ENCODE results near the gene ITGA3.
"Not testable (repeated sequence)": the region's sequence is repeated elsewhere in the genome, so short reads cannot be mapped to it uniquely, and the experiment has no call there.

ITGA3 gene

DNA sequence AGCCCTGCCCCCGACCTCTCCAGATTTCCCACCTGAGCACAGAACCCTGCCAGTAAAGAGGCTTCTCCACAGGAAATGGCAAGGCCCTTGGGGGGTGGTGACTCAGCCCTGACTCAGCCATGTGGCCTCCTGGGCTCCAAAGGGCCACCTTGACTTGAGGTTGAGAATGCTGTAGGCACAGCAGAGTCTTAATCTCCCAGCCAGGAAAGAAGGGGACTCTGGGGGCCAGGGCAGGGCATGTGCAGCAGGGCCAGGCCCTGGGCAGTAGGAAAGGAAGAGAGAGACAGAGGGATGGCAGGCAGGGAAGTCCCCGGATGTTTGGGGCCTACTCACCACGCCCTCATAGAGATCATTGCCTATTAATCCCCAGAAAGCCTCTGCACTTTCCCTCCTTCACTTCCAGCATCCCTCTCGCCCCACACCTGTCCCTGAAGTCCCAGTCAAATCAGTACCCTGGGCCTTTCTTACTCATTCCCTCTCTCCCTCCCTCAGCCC, 4.8 kb upstream of the ITGA3 start:
- in situ Hi-C loops (cut with MboI; ENCODE audit: low sequenced_read_pairs), result no loop called here

DNA sequence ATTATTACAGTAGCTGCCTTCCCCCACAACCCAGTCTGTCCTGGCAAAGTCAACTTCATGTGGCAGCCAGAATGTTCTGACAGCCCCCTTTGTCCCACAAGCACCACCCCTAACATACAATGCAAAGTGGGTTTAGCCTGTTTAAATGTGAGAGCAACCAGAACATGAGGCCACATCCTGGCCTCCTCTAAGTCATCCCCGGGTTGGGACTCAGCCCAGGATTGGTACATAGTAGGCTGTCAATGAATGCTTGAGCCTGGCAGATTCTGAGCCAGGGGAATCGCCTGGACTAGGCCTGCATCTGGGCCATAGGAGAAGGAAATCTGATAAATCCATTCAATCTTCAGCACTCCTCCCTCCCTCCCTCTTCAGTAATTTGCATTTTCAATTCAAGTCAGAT, 4.3 kb upstream of the ITGA3 start:
- in situ Hi-C loops (cut with MboI; ENCODE audit: low sequenced_read_pairs), result no loop called here

DNA sequence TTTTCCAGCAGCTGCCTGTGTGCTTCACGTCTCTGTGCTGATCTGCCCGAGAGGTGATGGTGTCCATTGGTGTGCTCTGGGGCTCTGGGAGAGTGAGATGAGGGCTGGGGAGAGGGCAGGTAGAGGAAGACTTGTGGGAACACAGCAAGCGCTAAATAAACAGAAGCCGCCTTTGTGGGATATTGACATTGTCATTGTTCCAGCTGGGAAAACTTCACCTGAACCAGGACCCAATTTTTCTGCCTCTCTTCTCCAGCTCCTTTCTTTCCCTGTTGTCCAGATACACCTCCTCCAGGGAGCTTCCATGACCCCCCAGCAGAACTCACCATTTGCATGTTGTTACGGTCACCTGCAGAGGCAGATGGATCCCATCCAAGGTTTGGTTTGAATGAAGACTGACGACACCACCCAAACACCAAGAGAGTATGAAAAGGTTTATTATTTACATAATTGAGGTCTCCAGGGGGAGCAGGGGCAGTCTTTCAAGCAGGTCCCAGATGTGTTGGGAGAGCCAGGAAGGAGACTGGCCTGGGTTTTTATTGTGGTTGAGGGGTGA, 3.6 kb upstream of the ITGA3 start:
- in situ Hi-C loops (cut with MboI; ENCODE audit: low sequenced_read_pairs), result no loop called here

DNA sequence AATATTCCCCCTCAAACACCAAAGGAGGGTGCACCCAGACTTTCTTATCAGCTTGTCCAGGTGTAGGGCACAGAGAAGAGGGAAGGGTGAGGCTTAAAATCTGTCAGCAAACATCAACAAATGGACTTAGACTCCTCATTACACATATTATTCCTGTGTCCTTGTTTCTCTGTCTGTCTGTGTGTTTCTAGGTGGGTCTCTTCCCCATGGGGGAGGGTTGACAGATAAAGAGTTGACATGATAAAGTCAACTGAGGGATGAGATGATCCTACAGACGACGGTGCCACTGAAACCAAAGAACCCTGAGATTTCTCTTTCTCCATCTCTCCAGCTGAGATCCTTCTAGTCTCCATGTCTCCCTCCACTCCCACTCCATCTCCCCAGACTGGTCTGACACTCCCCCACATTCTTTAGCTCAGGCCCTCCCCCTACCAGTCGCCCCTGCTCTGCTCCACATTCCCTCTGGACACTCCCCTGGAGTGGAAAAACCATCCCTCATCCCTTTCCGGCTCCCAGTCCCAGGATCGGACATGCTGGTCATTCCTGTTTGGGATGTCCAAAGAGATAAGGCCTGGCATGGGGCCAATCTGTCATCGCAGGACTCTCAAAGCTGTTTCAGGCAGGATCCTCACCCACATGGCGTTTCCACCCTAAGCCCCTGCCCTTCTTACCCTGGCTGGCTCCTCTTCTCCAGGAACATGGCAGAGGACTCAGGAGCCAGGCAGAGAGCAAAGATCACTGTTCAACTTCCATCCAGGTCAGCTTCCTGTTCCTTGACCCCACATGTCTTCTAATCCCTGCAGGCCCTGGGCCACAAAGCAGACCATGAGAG, 2.9 kb upstream of the ITGA3 start:
- in situ Hi-C loops (cut with MboI; ENCODE audit: low sequenced_read_pairs), result no loop called here

DNA sequence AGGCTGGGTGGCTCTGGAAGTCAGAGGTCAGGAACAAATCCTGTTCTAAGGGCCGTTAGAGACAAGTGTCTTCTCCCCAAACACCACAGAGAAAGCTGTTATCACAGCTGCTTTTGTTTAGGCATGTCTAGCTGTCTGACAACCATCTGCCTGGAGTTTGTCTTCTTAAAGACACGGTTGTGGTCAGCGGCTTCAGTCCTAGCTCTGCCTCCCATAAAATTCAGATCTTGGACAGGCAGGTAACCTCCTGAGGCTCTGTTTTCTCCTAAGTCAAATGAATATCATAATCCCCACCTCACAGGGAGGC, 2.3 kb upstream of the ITGA3 start:
- in situ Hi-C loops (cut with MboI; ENCODE audit: low sequenced_read_pairs), result no loop called here

DNA sequence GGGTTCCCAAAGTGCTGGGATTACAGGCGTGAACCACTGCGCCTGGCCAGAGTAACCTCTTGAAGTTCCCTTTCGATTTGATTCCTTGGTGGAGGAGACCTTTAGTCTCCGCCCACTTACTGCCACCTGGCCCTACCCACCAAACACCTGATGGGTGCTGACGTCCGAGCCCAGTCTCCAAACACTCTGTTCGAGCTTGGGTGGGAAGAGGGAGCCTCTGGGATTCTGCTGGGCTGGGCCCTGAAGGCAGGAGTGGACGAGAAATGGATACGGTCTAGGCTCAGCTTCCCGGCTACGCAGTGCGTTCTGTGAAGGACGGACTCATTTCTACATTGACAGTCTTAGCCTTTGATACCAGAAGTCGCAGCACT, 870 bp upstream of the ITGA3 start:
- in situ Hi-C loops (cut with MboI; ENCODE audit: low sequenced_read_pairs), result no loop called here

DNA sequence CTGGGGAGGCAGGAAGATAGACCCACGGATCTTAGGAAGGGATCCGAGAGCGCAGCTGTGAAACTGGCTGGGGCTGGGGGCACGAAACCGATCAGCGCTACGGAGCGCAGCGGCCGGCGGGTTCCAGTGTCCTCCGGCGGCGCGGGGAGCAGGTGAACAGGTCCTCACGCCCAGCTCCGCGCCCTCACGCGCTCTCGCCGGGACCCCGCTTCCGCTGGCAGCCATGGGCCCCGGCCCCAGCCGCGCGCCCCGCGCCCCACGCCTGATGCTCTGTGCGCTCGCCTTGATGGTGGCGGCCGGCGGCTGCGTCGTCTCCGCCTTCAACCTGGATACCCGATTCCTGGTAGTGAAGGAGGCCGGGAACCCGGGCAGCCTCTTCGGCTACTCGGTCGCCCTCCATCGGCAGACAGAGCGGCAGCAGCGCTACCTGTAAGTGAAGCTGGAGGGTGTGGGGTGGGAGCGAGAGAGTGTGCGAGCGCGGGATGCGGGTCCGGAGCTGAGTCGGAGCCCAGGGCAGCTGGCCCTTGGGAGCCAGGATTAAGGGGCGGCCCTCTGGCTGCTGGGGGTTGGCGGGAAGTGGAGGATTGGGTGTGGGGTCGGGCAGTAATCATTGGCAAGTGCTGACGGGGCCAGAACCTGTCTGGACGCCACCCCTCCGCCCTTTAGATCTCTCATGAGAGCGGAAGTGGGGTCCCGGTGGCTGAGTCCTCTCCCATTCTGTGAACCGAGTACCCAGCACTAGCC, 479 bp downstream of the ITGA3 start:
- in situ Hi-C loops (cut with MboI; ENCODE audit: low sequenced_read_pairs), result no loop called here

DNA sequence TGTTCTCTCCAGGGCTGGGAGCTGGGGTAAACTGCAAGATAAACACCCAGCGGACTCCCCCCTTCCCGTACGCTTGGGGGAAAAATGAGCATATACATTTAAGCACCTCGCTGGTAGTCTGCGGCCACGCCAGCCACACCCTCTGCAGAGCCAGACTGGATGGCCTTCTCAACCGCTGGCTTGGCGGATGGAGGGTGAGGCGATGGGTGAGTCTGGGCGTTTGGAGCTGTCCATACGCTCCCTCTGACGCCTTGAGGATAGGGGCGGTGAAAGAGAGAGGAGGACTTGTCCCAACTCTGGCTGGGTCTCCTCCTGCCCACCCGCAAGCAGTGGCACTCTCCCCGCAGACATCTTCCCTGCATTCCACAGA, 1.0 kb downstream of the ITGA3 start:
- in situ Hi-C loops (cut with MboI; ENCODE audit: low sequenced_read_pairs), result no loop called here

DNA sequence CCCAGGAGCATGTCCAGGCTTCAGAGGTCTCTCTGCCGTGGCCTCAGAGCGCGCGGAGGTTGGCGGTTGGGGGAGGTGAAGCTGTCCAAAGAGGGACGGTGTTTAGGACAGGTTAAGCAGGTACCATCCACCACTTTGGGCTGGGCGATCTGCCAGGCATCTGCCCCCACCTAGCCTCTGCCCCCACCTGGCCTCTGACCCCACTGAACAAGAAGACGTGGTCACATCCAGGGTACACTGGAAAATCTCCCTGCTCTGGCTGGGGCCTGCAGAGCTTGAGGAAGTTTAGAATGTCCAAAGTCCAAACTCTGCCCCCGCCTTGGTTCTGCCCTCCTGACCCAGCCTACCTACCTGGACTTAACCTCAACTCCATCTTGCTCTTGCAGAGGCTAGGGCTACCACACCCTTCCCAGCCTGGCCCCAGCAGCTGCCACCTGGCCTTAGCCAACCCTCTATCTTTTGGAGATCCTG, 1.6 kb downstream of the ITGA3 start:
- in situ Hi-C loops (cut with MboI; ENCODE audit: low sequenced_read_pairs), result no loop called here

DNA sequence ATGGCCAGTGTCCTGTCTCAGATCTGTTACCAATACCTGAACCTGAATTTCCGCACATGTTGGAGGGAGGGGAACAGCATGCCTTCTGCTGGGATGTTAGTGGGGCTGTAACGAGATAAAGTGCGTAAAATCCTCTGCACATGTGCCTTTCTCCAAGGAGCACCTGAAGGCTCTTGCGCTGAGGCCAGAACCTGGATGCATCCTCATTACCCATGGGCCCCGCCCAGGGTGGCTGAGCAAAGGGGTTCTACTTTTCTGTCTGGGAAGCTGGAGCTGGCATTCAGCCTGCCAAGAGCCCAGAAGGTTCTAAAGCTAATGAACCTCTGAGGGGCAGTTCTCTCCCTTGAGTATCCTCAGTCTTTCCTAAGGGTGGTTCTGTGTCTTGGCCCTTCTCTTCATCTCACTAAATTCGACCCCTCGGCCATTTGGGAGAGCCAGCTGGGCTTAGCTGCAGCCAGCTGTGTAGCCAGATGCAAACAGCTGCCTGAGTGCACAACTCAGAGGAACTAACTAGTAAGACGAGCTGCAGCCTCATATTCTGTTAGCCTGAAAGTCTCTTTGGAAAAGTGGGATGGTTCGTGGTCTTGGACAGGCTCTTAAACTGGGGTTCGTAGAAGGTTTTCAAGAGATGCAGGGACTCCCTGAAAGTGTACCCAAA, 2.5 kb downstream of the ITGA3 start:
- in situ Hi-C loops (cut with MboI; ENCODE audit: low sequenced_read_pairs), result no loop called here

DNA sequence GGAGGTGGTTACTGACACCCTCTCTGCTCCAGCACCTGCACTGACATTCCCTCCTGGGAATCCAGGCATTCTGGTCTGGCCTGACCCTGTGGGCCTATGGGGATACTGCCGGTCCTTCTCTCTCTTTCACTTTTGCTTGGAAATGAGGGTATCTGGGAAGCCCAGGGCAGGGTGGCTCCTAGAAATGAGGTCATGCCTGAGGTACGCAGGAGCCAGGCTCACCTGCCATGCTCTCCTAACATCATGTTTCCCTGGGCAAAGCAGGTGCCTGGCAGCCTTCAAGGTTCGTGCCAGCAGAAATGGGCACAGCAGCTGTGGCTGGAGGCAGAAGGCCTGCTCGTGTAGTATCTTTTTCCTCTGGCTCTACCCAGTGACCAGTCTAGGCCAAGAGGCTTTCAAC, 3.3 kb downstream of the ITGA3 start:
- in situ Hi-C loops (cut with MboI; ENCODE audit: low sequenced_read_pairs), result no loop called here

DNA sequence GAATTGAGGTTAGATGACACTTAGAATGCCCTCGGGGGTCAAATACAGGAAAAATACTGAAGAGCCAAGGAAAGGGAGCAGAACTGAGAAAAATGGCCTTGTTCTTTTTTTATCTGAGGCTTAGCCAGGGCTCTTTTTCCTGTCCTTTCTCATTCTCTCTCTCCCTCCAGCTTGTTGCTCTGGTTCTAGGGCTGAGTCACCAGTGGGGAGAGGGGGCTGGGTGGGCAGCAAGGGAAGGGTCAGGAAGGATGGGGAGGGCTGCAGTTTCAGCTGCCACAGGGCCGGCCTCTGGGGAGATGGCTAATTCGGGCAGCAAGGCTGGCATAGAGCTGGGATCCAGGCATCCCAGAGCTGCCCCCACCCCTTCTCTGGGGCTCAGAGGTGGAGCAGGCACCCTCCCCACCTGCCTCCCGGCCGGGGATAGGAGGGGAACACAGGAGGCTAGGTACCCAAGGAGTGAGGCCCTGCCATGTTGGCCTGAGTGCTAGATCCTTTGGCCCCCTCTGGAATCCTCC, 3.9 kb downstream of the ITGA3 start:
- in situ Hi-C loops (cut with MboI; ENCODE audit: low sequenced_read_pairs), result no loop called here

DNA sequence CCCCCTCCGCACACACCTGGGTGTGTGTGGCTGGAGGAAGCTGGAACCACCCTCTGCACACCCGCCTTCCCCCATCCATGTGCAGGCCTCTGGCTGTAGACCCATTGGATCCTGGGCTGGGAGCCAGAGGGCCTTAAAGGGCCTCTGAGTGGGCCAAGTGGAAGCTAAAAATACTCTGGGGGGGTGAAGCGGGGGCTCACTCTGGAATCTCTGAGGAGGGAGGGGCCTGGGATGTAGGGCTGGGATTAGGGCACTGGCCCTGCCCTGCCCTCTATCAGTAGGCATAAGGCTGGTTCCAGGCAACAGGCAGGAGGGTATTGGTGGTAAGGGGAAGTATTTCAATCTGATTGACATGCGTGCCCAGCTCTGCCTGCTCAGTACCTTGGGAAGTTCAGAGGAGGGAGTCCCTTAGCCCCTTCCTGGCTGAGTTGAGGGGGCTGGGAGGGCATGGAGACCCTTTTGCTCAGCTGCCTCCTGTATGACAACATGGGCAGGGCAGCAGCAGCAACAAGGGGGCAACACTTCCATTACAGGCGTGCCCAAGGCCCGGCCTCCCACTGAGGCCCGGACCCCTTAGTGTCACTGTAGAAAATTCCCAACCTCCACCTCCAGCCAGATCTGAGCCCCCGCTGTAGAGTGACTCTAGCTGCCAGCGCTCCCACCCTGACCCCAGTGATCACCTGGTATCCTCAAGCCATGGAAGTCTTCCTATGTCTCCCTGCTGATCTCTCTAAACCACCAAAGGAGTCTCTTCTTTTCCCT, 5.2 kb downstream of the ITGA3 start:
- in situ Hi-C loops (cut with MboI; ENCODE audit: low sequenced_read_pairs), result no loop called here

DNA sequence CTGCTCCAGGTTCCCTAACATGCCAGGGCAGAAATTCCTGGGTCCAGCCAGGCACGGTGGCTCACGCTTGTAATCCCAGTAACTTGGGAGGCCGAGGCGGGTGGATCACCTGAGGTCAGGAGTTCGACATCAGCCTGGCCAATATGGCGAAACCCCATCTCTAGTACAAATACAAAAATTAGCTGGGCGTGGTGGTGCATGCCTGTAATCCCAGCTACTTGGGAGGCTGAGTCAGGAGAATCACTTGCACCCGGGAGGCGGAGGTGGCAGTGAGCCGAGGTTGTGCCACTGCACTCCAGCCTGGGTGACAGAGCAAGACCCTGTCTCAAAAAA, 5.8 kb downstream of the ITGA3 start:
- in situ Hi-C loops (cut with MboI; ENCODE audit: low sequenced_read_pairs), result not testable (repeated sequence)

DNA sequence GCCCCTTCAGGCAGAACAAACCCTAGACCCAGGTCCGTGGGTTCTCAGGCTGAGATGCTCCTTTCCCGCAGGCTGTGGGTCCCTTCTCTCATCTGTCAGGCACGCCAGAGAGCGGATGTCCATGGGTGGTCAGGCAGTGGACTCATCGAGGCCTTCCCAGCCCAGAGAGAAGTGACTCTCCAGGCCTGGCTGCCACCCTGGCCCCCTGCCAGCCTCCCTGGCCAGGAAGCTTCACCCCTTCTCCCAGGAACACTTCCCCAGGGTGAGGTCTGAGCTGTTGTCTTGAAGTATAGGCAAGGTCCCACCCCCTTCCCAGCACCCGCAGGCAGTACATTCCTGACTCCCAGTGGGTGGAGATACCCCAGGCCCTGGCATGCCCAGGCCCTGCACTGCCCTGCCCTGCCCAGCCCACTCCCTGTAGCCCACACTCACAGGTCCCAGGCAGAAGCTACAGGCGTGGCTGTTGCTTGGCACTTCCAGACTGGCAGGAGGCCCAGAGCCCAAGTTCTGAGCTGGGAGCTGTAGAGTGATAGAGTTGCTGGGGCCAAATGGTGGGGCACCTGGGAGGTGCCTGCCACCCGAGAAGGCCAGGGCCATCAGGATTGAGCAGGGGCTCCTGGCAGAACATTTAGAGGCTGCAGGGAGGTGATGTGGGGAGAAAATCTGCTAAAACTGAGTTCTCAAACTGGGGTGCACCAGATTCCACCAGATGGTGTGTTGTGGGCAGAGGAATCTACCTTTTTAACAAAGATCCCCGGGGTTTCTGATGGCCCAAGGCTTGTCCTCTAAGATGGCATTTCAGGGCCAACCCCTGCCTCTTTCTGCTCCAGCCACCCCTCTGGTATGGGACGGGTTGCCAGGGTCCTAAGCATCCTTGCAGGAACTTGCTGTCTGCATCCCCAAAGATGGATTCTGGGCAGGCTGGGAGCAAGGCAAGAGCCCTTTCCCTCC, 6.7 kb downstream of the ITGA3 start:
- in situ Hi-C loops (cut with MboI; ENCODE audit: low sequenced_read_pairs), result no loop called here

DNA sequence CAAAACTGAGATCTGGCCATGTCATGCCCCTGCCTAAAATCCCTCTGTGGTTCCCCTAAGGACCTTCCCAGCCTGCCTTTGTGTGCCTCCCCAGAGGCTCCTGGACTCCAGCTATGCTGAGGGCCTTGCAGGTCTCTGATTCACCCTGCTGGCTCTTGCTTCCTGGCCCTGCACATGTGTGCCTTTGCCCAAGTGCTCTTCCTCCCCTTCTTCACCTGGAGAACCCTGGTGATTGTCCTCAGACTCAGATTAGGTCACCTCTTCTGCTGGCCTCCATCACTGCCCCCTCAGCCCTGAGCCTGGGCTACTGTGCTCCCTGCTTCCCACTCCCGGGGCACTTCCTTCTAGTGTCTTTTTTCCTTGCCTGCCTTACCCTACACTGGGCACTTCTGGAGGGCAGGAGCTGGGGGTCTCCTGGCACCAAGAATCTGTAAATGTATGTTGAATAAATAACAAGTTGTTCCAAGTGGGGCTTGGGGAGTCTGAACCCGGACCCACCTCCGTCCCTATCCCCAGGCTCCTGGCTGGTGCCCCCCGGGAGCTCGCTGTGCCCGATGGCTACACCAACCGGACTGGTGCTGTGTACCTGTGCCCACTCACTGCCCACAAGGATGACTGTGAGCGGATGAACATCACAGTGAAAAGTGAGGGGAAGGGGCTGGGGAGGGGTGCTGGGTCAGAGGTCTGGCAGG, 7.8 kb downstream of the ITGA3 start:
- in situ Hi-C loops (cut with MboI; ENCODE audit: low sequenced_read_pairs), result no loop called here

DNA sequence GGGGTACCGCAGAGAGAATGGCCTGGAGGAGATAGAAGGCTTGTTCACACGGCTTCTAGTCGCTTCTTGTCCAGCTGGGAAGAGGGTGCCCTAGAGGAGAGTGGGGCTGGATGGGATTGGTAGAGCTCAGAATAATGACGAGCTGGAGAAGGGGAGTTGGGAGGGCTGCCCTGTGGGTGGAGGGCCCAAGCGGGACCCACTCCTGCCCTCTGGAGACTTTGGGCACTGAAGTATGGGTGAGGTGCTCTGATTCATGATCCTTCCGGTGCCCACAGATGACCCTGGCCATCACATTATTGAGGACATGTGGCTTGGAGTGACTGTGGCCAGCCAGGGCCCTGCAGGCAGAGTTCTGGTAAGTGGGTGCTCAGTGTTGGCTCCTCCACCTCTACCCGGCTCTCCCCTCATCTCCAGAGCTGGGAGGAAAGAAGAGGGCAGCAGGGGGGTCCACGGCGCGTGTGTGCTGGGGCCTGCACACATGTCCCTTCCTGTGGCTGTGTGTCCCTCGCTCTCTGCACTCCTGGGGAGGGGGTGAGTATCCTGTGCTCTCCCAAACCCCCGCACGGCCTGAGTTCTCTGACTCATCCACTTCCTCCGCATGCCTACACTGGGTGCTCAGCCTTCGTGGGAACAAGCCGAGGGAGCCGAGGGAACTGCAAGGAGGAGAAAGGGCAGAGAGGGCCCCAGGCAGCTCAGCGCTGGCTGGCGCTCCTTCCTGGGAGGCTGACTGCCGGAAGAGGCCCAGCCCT, 8.5 kb downstream of the ITGA3 start:
- in situ Hi-C loops (cut with MboI; ENCODE audit: low sequenced_read_pairs), result no loop called here

DNA sequence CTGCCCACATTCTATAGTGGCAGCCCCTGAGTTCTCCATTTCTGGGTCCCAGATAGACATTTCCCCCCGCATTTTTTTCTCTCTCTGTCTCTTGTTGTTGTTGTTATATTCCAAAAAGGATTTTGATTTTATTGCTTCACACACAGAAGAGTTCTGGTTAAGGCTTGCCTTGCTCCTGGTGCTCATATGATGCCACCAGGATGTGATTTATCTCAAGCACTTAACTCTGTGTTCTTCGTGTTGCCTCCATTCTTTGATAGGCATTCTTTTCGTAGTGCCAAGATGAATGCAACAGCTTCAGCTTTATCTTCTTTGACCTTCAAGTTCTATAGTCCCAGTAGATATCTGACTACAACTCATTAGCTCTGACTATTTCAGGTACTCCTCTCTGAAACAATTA, 9.1 kb downstream of the ITGA3 start:
- in situ Hi-C loops (cut with MboI; ENCODE audit: low sequenced_read_pairs), result no loop called here
